HepG2 (cell line): ENCODE results near the gene DOK1. TPM values are rescaled to one million over a fixed set of nuclear protein-coding genes. Genes with fewer than 3 reads are reported as not detected.

Experiments used
- ATAC-seq: fragments of 200-7000 bp; cut with Tn5 transposase; 3 replicates; pipeline ENCODE4 v1.9.1; 2020; ENCODE audit warnings: mild to moderate bottlenecking, moderate library complexity
- BruUV-seq: library from RNA; stranded (reverse); fragments of 400-500 nt; replicated peaks from 2 replicates; lab custom pipeline; 2021; lab: Mats Ljungman, UMichigan
- CTCF ChIA-PET: fragments of 300-600 bp; formaldehyde crosslinking; extraction: SDS; loops from one replicate; lab custom pipeline; 2021; ENCODE audit warnings: low total read pairs, inconsistent platforms, low intra/inter-chr PET ratio; lab: Yijun Ruan, JAX
- POLR2A ChIA-PET: fragments of 350-600 bp; sonication (Branson Sonifier 250); formaldehyde crosslinking; loops from one replicate; lab custom pipeline; 2020; ENCODE audit warnings: antibody characterized with exemption, inconsistent platforms; lab: Yijun Ruan, JAX
- DNase-seq: peaks from one replicate; pipeline ENCODE4 v3.0.0-alpha.2; 2015; ENCODE audit warnings: low spot score
- FAIRE-seq: peaks from 3 replicates; lab custom pipeline; 2011; peaks lifted over from hg19 to GRCh38; lab: Jason Lieb, UNC
- H2AFZ ChIP-seq: one replicate; pipeline ENCODE4 v1.6.1; 2011; ENCODE audit warnings: low read length, inconsistent platforms
- H3K27ac ChIP-seq: fragments of 300-600 bp; 3 replicates; pipeline ENCODE4 v1.8.0; 2011; ENCODE audit warnings: mixed run types, mild to moderate bottlenecking, mixed read lengths, low read length, inconsistent platforms; ENCODE audit not compliant: insufficient read depth; ENCODE audit errors: extremely low read length
- H3K27me3 ChIP-seq, 2 experiments: fragments of 200-600 bp in 1 of 2; 2 replicates in 1 of 2; 3 replicates in 1 of 2; pipeline versions ENCODE4 v1.6.0 to v1.8.0; 2011; ENCODE audit warnings: low read length in 2 of 2, mild to moderate bottlenecking in 2 of 2, moderate library complexity in 2 of 2, inconsistent platforms in 1 of 2; ENCODE audit not compliant: insufficient read depth in 2 of 2, control insufficient read depth in 1 of 2
- H3K36me3 ChIP-seq, 2 experiments: fragments of 200-600 bp in 1 of 2; replicated peaks in 1 of 2; 2 replicates in 1 of 2; 3 replicates in 1 of 2; pipeline versions ENCODE4 v1.5.1 to v1.8.0; 2011; ENCODE audit warnings: low read length in 2 of 2, inconsistent platforms in 1 of 2; ENCODE audit not compliant: insufficient read depth in 2 of 2, control insufficient read depth in 1 of 2
- H3K4me1 ChIP-seq: 2 replicates; pipeline ENCODE4 v1.5.1; 2012; ENCODE audit warnings: low read length, inconsistent platforms; ENCODE audit not compliant: insufficient read depth
- H3K4me2 ChIP-seq: 2 replicates; pipeline ENCODE4 v1.6.0; 2011; ENCODE audit warnings: low read depth, low read length, inconsistent platforms
- H3K4me3 ChIP-seq, 3 experiments: fragments of 200-600 bp in 1 of 3; sonication (generic), shearing (Covaris generic) in 1 of 3; replicated peaks in 1 of 3; 2 replicates each; pipeline ENCODE4 v1.5.1; 2011 to 2016; ENCODE audit warnings: low read length in 3 of 3, inconsistent platforms in 2 of 3, low read depth in 2 of 3, mild to moderate bottlenecking in 2 of 3, control low read depth in 1 of 3, mixed read lengths in 1 of 3; ENCODE audit not compliant: insufficient read depth in 1 of 3
- H3K79me2 ChIP-seq: one replicate; pipeline ENCODE4 v1.6.1; 2011; ENCODE audit warnings: low read length, inconsistent platforms; ENCODE audit not compliant: insufficient read depth
- H3K9ac ChIP-seq: 2 replicates; pipeline ENCODE4 v1.6.0; 2011; ENCODE audit warnings: mild to moderate bottlenecking, low read depth, low read length, inconsistent platforms; ENCODE audit not compliant: insufficient read depth
- H3K9me3 ChIP-seq: 2 replicates; pipeline ENCODE4 v1.5.1; 2012; ENCODE audit warnings: mild to moderate bottlenecking, low read length
- H4K20me1 ChIP-seq: 2 replicates; pipeline ENCODE4 v1.6.0; 2011; ENCODE audit warnings: inconsistent platforms, mild to moderate bottlenecking, low read length, moderate library complexity; ENCODE audit not compliant: insufficient read depth
- CCAR2 ChIP-seq: fragments of 200-400 bp; formaldehyde crosslinking; optimal IDR thresholded peaks from 2 replicates; pipeline ENCODE3; 2018; ENCODE audit warnings: low read depth, mild to moderate bottlenecking, low read length, moderate library complexity
- CHD2 ChIP-seq: IDR thresholded peaks from 2 replicates; pipeline ENCODE4 v1.6.1; 2011; ENCODE audit warnings: low read depth, low read length, improper control_type of control experiment
- IRF1 ChIP-seq: sonication (generic); formaldehyde crosslinking; IDR thresholded peaks from 2 replicates; pipeline ENCODE4 v1.4.0; 2020; ENCODE audit warnings: low read depth, mild to moderate bottlenecking, missing genetic modification reagents
- NCOA1 ChIP-seq: sonication (generic); formaldehyde crosslinking; IDR thresholded peaks from 2 replicates; pipeline ENCODE4 v1.9.0; 2021; ENCODE audit warnings: missing genetic modification reagents
- ONECUT2 ChIP-seq: sonication (generic); formaldehyde crosslinking; IDR thresholded peaks from 2 replicates; pipeline ENCODE4 v1.4.0; 2020; ENCODE audit warnings: missing genetic modification reagents
- PAX8 ChIP-seq: sonication (generic); formaldehyde crosslinking; IDR thresholded peaks from 2 replicates; pipeline ENCODE4 v1.8.0; 2022; ENCODE audit warnings: mild to moderate bottlenecking, missing genetic modification reagents, borderline replicate concordance
- POGK ChIP-seq: sonication (generic); formaldehyde crosslinking; conservative IDR thresholded peaks from 2 replicates; pipeline ENCODE4 v1.8.0; 2022; ENCODE audit warnings: mild to moderate bottlenecking, moderate library complexity, missing genetic modification reagents
- TAF15 ChIP-seq: fragments of 200-400 bp; formaldehyde crosslinking; IDR thresholded peaks from one replicate; pipeline ENCODE4 v1.6.1; 2018; ENCODE audit warnings: mild to moderate bottlenecking, low read depth, low read length; ENCODE audit not compliant: poor library complexity, severe bottlenecking
- THRA ChIP-seq: sonication (generic); formaldehyde crosslinking; IDR thresholded peaks from 2 replicates; pipeline ENCODE4 v1.4.0; 2020; ENCODE audit warnings: missing genetic modification reagents, borderline replicate concordance
- ZNF143 ChIP-seq: sonication (generic); formaldehyde crosslinking; IDR thresholded peaks from 2 replicates; pipeline ENCODE4 v1.4.0; 2020; ENCODE audit warnings: missing genetic modification reagents
- ZNF317 ChIP-seq: sonication (generic); formaldehyde crosslinking; IDR thresholded peaks from 2 replicates; pipeline ENCODE4 v1.5.0; 2020; ENCODE audit warnings: mild to moderate bottlenecking, missing genetic modification reagents
- ZNF335 ChIP-seq: sonication (generic); formaldehyde crosslinking; IDR thresholded peaks from 2 replicates; pipeline ENCODE4 v1.4.0; 2020; ENCODE audit warnings: missing genetic modification reagents
- ZNF468 ChIP-seq: sonication (generic); formaldehyde crosslinking; IDR thresholded peaks from 2 replicates; pipeline ENCODE4 v1.8.0; 2022; ENCODE audit warnings: mild to moderate bottlenecking, moderate library complexity, missing genetic modification reagents
- ZNF547 ChIP-seq: sonication (generic); formaldehyde crosslinking; IDR thresholded peaks from 2 replicates; pipeline ENCODE4 v1.5.1; 2020; ENCODE audit warnings: mild to moderate bottlenecking, missing genetic modification reagents
- ZNF768 ChIP-seq: sonication (generic); formaldehyde crosslinking; IDR thresholded peaks from 2 replicates; pipeline ENCODE4 v1.4.0; 2020; ENCODE audit warnings: missing genetic modification reagents
- in situ Hi-C: cut with HindIII; loops from 2 replicates; pipeline ENCODE4 v1.10.0; 2017; ENCODE audit warnings: low pct_unique_long_range_greater_than_20kb; ENCODE audit not compliant: extremely low pct_ligation_motif_present
- intact Hi-C: fragments of 100-400 bp; cut with micrococcal nuclease; formaldehyde crosslinking; loops from one replicate; pipeline ENCODE4 v1.10.0; 2022; ENCODE audit not compliant: unreplicated experiment
- polyA plus RNA-seq, 8 experiments: library from polyadenylated mRNA; depleted of rRNA in 3 of 8; stranded (reverse) in 7 of 8; unstranded in 1 of 8; fragments of >200 nt; fragmentation: Illumina TruSeq in 4 of 8; extraction: Trizol in 4 of 8; gene quantifications; 2 replicates each; pipeline versions ENCODE4 v1.2.1 to v1.2.3, GENCODE V29; 2011 to 2016; ENCODE audit warnings: low read depth in 4 of 8, missing spikeins in 1 of 8, mixed read lengths in 1 of 8; ENCODE audit not compliant: insufficient read depth in 1 of 8
- total RNA-seq, 5 experiments: library from RNA; depleted of rRNA; stranded (reverse); fragments of >200 nt; fragmentation: Illumina TruSeq; extraction: Trizol; gene quantifications; 2 replicates each; pipeline ENCODE4 v1.2.3, GENCODE V29; 2016; ENCODE audit warnings: low read depth in 1 of 5
- TF ChIP-seq, protein P1 (sequence below): sonication (generic); formaldehyde crosslinking; IDR thresholded peaks from 2 replicates; pipeline ENCODE4 v1.4.0; 2020; ENCODE audit warnings: missing genetic modification reagents
- TF ChIP-seq, protein P2 (sequence below): sonication (generic); formaldehyde crosslinking; IDR thresholded peaks from 2 replicates; pipeline ENCODE4 v1.5.0; 2020; ENCODE audit warnings: mild to moderate bottlenecking, missing genetic modification reagents

Gene DOK1
- total and polyA plus RNA-seq, 2 of the 13 experiments (the other 11 are each of a cell fraction or from before 2014, with no cell fraction given): 0.53 to 0.74 TPM

DNA sequence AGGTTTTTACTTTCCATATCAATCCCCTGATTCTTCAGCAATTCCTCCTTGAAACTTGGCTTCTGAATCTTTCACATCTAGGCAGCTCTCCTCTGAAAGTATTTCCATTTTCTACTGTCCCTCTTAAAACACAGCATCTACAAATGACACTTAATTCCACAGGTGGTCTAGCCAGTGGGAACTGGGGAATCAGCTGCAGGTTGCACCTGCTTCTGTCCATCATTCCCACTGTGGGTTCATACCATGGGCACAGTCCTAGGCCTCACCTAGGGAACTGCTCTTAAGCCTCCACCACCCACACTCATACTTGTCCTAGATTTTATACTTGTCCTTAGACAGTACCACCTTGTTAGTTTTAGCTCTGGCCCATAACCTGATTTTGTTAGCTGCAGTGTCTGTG lies 3.0 kb upstream of the DOK1 start:
- Histone ChIP-seq H3K27ac (no peak overlapping the region), H3K4me2 (no peak overlapping the region), H3K4me1 (peaks cover 68% of the 10 kb centered on the region), H2AFZ (no peak overlapping the region), H3K27me3 (peaks cover 2 to 21% of the 10 kb centered on the region in 2 experiments; a peak in 2 of 5 replicates), H3K36me3 (no peaks in the 10 kb centered on the region), H3K4me3 (no peak overlapping the region), H3K79me2 (no peaks in the 10 kb centered on the region), H3K9me3 (no peaks in the 10 kb centered on the region), H4K20me1 (no peaks in the 10 kb centered on the region), H3K9ac (no peak overlapping the region)
- ChIA-PET CTCF (no interaction called here), POLR2A (no interaction called here)
- TF ChIP-seq PAX8 (CRISPR knock-in tag) (no peak), POGK (CRISPR knock-in tag) (no peak), ZNF143 (CRISPR knock-in tag) (no peak), ZNF317 (CRISPR knock-in tag) (no peak), ZNF547 (CRISPR knock-in tag) (no peak), CCAR2 (no peak), ONECUT2 (no peak), ZNF335 (CRISPR knock-in tag) (no peak), THRA (CRISPR knock-in tag) (no peak), ZNF468 (CRISPR knock-in tag) (no peak), IRF1 (CRISPR knock-in tag) (no peak), ZNF768 (no peak), TAF15 (no peak), NCOA1 (no peak), CHD2 (no peak)
- TF ChIP-seq, protein P1, sequence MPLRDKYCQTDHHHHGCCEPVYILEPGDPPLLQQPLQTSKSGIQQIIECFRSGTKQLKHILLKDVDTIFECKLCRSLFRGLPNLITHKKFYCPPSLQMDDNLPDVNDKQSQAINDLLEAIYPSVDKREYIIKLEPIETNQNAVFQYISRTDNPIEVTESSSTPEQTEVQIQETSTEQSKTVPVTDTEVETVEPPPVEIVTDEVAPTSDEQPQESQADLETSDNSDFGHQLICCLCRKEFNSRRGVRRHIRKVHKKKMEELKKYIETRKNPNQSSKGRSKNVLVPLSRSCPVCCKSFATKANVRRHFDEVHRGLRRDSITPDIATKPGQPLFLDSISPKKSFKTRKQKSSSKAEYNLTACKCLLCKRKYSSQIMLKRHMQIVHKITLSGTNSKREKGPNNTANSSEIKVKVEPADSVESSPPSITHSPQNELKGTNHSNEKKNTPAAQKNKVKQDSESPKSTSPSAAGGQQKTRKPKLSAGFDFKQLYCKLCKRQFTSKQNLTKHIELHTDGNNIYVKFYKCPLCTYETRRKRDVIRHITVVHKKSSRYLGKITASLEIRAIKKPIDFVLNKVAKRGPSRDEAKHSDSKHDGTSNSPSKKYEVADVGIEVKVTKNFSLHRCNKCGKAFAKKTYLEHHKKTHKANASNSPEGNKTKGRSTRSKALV (CRISPR knock-in tag): no peak
- TF ChIP-seq, protein P2, sequence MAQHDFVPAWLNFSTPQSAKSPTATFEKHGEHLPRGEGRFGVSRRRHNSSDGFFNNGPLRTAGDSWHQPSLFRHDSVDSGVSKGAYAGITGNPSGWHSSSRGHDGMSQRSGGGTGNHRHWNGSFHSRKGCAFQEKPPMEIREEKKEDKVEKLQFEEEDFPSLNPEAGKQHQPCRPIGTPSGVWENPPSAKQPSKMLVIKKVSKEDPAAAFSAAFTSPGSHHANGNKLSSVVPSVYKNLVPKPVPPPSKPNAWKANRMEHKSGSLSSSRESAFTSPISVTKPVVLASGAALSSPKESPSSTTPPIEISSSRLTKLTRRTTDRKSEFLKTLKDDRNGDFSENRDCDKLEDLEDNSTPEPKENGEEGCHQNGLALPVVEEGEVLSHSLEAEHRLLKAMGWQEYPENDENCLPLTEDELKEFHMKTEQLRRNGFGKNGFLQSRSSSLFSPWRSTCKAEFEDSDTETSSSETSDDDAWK: no peak
- no TSS peak for BruUV-seq
- DNase-seq (no peak), ATAC-seq (no peak), FAIRE-seq (no peak)
- intact Hi-C loops (no loop called here), in situ Hi-C loops (no loop called here)
